A673 (cell line): ENCODE data around the gene LHCGR. TPM values are rescaled to one million over a fixed set of nuclear protein-coding genes. Genes with fewer than 3 reads are reported as not detected.

Experiments
- BruUV-seq: library from RNA; stranded (reverse); fragments of 400-500 nt; replicated peaks from 2 replicates; lab custom pipeline; 2021; lab: Mats Ljungman, UMichigan
- CTCF ChIA-PET: fragments of 300-600 bp; sonication (Branson Sonifier 250); formaldehyde crosslinking; loops from one replicate; lab custom pipeline; 2022; ENCODE audit warnings: antibody characterized with exemption; lab: Charles Lee
- POLR2A ChIA-PET: fragments of 300-600 bp; sonication (Branson Sonifier 250); formaldehyde crosslinking; loops from one replicate; lab custom pipeline; 2022; ENCODE audit warnings: antibody characterized with exemption; ENCODE audit not compliant: low non-redundant PET; lab: Charles Lee
- DNase-seq: peaks from one replicate; pipeline ENCODE4 v3.0.0-alpha.2; 2015; ENCODE audit warnings: low spot score
- H3K27ac ChIP-seq: fragments of 200-600 bp; sonication (generic); 2 replicates; pipeline ENCODE4 v1.5.1; 2016; ENCODE audit warnings: mixed run types, low read depth, mild to moderate bottlenecking, mixed read lengths, antibody characterized with exemption, low read length; ENCODE audit not compliant: poor library complexity, severe bottlenecking
- H3K27me3 ChIP-seq: fragments of 200-600 bp; sonication (generic); replicated peaks from 2 replicates; pipeline ENCODE4 v1.6.1; 2017; ENCODE audit warnings: mixed run types, low read depth, mild to moderate bottlenecking, mixed read lengths, antibody characterized with exemption, low read length; ENCODE audit not compliant: insufficient read depth, poor library complexity
- H3K36me3 ChIP-seq: fragments of 200-600 bp; sonication (generic); 2 replicates; pipeline ENCODE4 v1.6.1; 2016; ENCODE audit warnings: mixed run types, mild to moderate bottlenecking, mixed read lengths, antibody characterized with exemption, low read length; ENCODE audit not compliant: insufficient read depth, poor library complexity, severe bottlenecking
- H3K4me1 ChIP-seq: fragments of 200-600 bp; sonication (generic); 2 replicates; pipeline ENCODE4 v1.6.1; 2017; ENCODE audit warnings: mixed run types, mild to moderate bottlenecking, mixed read lengths, antibody characterized with exemption, low read length; ENCODE audit not compliant: insufficient read depth, poor library complexity, severe bottlenecking
- H3K4me3 ChIP-seq: fragments of 200-600 bp; sonication (generic); 2 replicates; pipeline ENCODE4 v1.5.1; 2016; ENCODE audit warnings: low read depth, mixed run types, mild to moderate bottlenecking, mixed read lengths, low read length; ENCODE audit not compliant: poor library complexity, severe bottlenecking
- H3K9me3 ChIP-seq: fragments of 200-600 bp; sonication (generic); 2 replicates; pipeline ENCODE4 v1.6.1; 2016; ENCODE audit warnings: mixed run types, low read depth, mild to moderate bottlenecking, mixed read lengths, antibody characterized with exemption, low read length; ENCODE audit not compliant: poor library complexity, severe bottlenecking
- EZH2 ChIP-seq: fragments of 200-600 bp; sonication (generic); IDR thresholded peaks from 2 replicates; pipeline ENCODE4 v1.6.1; 2017; ENCODE audit warnings: borderline replicate concordance, low read depth, mild to moderate bottlenecking, mixed read lengths, antibody characterized with exemption, low read length; ENCODE audit not compliant: poor library complexity, severe bottlenecking
- intact Hi-C: fragments of 100-400 bp; cut with micrococcal nuclease; formaldehyde crosslinking; loops from one replicate; pipeline ENCODE4 v1.10.0; 2022; ENCODE audit not compliant: unreplicated experiment
- total RNA-seq: library from RNA; stranded (reverse); gene quantifications from 2 replicates; pipeline ENCODE4 v1.2.3, GENCODE V29; 2021
- TF ChIP-seq, protein P1 (sequence below): fragments of 300-800, 200-600 bp; sonication (generic); conservative IDR thresholded peaks from 2 replicates; pipeline ENCODE4 v1.5.1; 2017; ENCODE audit warnings: low read depth, mild to moderate bottlenecking, antibody characterized with exemption, low read length, moderate library complexity, mixed read lengths

LHCGR gene
- total RNA-seq, 1 experiment from 2014 or later = not detected

GRCh38 chr2:48712151-48712550, 43.4 kb downstream of the LHCGR start:
- POLR2A ChIA-PET = no interaction called here
- Histone ChIP-seq H3K27me3 (no peaks in the 10 kb centered on the region), H3K4me3 (no peak overlapping the region), H3K4me1 (peaks cover 24% of the 10 kb centered on the region), H3K9me3 (no peaks in the 10 kb centered on the region), H3K36me3 (no peaks in the 10 kb centered on the region), H3K27ac (no peak overlapping the region)
- no TSS peak for BruUV-seq
- intact Hi-C loops = no loop called here
- DNase-seq = no peak
- CTCF ChIA-PET = no interaction called here
- TF ChIP-seq EZH2 = no peak
- TF ChIP-seq, protein P1, sequence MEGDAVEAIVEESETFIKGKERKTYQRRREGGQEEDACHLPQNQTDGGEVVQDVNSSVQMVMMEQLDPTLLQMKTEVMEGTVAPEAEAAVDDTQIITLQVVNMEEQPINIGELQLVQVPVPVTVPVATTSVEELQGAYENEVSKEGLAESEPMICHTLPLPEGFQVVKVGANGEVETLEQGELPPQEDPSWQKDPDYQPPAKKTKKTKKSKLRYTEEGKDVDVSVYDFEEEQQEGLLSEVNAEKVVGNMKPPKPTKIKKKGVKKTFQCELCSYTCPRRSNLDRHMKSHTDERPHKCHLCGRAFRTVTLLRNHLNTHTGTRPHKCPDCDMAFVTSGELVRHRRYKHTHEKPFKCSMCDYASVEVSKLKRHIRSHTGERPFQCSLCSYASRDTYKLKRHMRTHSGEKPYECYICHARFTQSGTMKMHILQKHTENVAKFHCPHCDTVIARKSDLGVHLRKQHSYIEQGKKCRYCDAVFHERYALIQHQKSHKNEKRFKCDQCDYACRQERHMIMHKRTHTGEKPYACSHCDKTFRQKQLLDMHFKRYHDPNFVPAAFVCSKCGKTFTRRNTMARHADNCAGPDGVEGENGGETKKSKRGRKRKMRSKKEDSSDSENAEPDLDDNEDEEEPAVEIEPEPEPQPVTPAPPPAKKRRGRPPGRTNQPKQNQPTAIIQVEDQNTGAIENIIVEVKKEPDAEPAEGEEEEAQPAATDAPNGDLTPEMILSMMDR = no peak

DNA sequence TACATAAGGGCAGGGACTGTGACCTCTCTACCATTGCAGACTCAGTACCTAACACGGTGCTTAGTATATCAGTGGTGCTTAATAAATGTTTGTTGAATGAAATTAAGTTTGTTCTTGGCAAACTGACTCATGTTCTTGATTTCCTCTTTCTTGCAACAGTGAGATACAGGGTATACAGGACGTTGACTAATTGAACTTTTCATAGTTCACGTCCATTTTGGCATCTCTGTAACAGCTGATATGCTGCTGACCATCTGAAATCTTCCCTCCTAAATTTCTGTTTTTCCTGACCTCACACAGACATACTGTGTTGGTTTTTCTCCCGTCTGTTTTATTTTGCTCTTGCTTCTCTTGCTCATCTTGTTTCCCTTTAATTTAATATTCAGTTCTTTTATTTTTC, 44.2 kb downstream of the LHCGR start:
- no peaks in the 10 kb centered on the region for H3K9me3 ChIP-seq
- H3K4me1 ChIP-seq = peaks cover 16% of the 10 kb centered on the region
- H3K4me3 ChIP-seq = no peak overlapping the region
- no peaks in the 10 kb centered on the region for H3K27me3 ChIP-seq
- no peak overlapping the region for H3K27ac ChIP-seq
- POLR2A ChIA-PET = no interaction called here
- BruUV-seq = no TSS peak
- CTCF ChIA-PET = no interaction called here
- H3K36me3 ChIP-seq = no peaks in the 10 kb centered on the region
- TF ChIP-seq, protein P1 = no peak
- TF ChIP-seq EZH2 = no peak
- DNase-seq = no peak
- intact Hi-C loops = no loop called here

DNA sequence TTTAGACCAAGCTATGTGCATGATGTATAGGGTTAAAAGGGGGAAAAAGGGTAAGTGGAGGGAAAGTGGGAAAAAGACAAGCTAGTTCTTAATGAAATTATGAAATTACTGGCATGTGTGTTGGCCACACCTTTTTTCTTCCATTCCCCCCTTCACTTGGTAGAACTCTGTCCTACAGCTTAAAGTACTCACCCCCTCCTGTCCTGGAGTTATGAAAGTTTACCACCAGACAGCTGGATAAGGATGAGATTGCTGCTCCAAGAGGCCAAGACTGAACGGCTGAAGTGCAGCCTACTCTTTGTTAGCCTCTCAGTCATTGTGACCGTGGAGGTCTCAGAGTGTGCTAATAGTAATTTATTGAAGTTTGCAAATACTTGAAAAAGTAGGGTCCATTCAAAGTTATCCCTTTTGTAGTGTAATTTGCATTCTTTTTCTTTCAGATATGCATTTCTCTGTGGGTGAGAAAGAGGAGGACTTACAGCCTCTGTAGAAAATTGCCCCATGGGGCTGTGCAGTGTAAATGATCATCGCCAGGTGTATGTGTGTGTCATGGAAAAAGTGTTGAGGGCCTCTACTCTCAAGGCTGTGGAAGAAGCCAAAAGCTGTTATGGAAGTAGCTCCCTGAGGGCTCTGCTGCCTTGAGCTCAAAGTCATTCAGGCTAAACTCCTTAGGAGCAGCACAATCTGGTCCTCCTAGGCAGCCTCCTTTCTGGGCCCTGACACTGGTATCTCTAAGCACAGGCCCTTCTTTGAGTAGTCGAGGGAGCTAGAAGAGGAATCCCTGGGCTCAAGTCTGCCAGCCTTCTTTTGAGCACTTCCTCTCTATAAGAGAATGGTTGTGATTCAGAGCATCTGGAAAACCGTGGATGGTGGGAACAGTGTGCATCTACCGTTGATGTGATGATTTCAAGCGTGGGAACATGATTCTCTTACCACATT, 46.2 kb downstream of the LHCGR start:
- no peak for TF ChIP-seq EZH2
- TF ChIP-seq, protein P1 = no peak
- no TSS peak for BruUV-seq
- no peak for DNase-seq
- Histone ChIP-seq H3K4me1 (no peaks in the 10 kb centered on the region), H3K4me3 (no peak overlapping the region), H3K27me3 (no peaks in the 10 kb centered on the region), H3K36me3 (no peaks in the 10 kb centered on the region), H3K9me3 (no peaks in the 10 kb centered on the region), H3K27ac (no peak overlapping the region)
- ChIA-PET POLR2A (no interaction called here), CTCF (no interaction called here)
- intact Hi-C loops = no loop called here
